ENCODE measurements around the gene SYT17.

SYT17 gene

GRCh38 chr16:19132898-19133297 lies 35.1 kb upstream of the SYT17 start:
- peak overlapping the region; percentile 26; the same call in 1 of the 2 replicates for H3K27ac ChIP-seq
- CTCF ChIA-PET: no interaction called here
- no peak for DNase-seq (ENCODE audit: low spot score)
- no peak for TF ChIP-seq CTCF (conservative IDR thresholded peaks at IDR 0.05; ENCODE audit: low read depth)
- POLR2A ChIA-PET (ENCODE audit: low non-redundant PET): no interaction called here

GRCh38 chr16:19133600-19133999 lies 34.4 kb upstream of the SYT17 start:
- ChIA-PET CTCF (no interaction called here), POLR2A (ENCODE audit: low non-redundant PET) (no interaction called here)
- DNase-seq (ENCODE audit: low spot score): no peak
- no peak for TF ChIP-seq CTCF (conservative IDR thresholded peaks at IDR 0.05; ENCODE audit: low read depth)
- H3K27ac ChIP-seq: no peak overlapping the region

- ChIA-PET POLR2A (ENCODE audit: low non-redundant PET) (no interaction called here), CTCF (interaction anchor here (0.6 kb wide), 1 partner anchor 24 kb away, joined by 3 read pairs; no protein-coding TSS in a partner anchor)
- TF ChIP-seq CTCF (conservative IDR thresholded peaks at IDR 0.05; ENCODE audit: low read depth): no peak
- DNase-seq (ENCODE audit: low spot score): no peak
- peak overlapping the region; percentile 98 for H3K27ac ChIP-seq
Measured at GRCh38 chr16:19135201-19135842, 32.7 kb upstream of the SYT17 start.

GRCh38 chr16:19135896-19136438 lies 32.1 kb upstream of the SYT17 start:
- no peak for TF ChIP-seq CTCF (conservative IDR thresholded peaks at IDR 0.05; ENCODE audit: low read depth)
- DNase-seq (ENCODE audit: low spot score): peak; percentile 82
- POLR2A ChIA-PET (ENCODE audit: low non-redundant PET): no interaction called here
- peak overlapping the region; percentile 98 for H3K27ac ChIP-seq
- CTCF ChIA-PET: interaction anchor here (0.6 to 1.1 kb wide), 3 partner anchors 24 to 378 kb away, joined by 3 to 4 read pairs (median 3); no protein-coding TSS in a partner anchor

GRCh38 chr16:19136549-19137196 lies 31.4 kb upstream of the SYT17 start:
- no peak for TF ChIP-seq CTCF (conservative IDR thresholded peaks at IDR 0.05; ENCODE audit: low read depth)
- ChIA-PET POLR2A (ENCODE audit: low non-redundant PET) (no interaction called here), CTCF (interaction anchor here (1.1 kb wide), 1 partner anchor 50 kb away, joined by 3 read pairs; no protein-coding TSS in a partner anchor)
- no peak for DNase-seq (ENCODE audit: low spot score)
- H3K27ac ChIP-seq: peak overlapping the region; percentile 98

GRCh38 chr16:19137201-19138128 lies 30.6 kb upstream of the SYT17 start:
- ChIA-PET CTCF (interaction anchor here (0.6 kb wide), 1 partner anchor 26 kb away, joined by 3 read pairs; no protein-coding TSS in a partner anchor), POLR2A (ENCODE audit: low non-redundant PET) (no interaction called here)
- no peak for TF ChIP-seq CTCF (conservative IDR thresholded peaks at IDR 0.05; ENCODE audit: low read depth)
- H3K27ac ChIP-seq: peak overlapping the region; percentile 98
- peak; percentile 47 for DNase-seq (ENCODE audit: low spot score)
